ENCODE data around the gene TGM1. TPM values are rescaled to one million over a fixed set of nuclear protein-coding genes. Genes with fewer than 3 reads are reported as not detected.

The TGM1 gene
- total and polyA plus RNA-seq, 10 of the 15 experiments (the other 5 are each of a cell fraction or from before 2014, with no cell fraction given), result 0.05 to 5.9 (median 1.8) TPM

GRCh38 chr14:24274101-24274543 lies 11.1 kb upstream of the TGM1 start:
- Histone ChIP-seq H3K4me3 (peak overlapping the region; percentile 35; the same call in 1 of the 2 replicates), H3K27ac (ENCODE audit: control insufficient read depth, insufficient read depth) (peak overlapping the region; percentile 64), H3K4me1 (ENCODE audit: control insufficient read depth, insufficient read depth, low read length) (peaks cover 49% of the 10 kb centered on the region), H3K27me3 (replicated peaks in 1 of 2; ENCODE audit: control insufficient read depth in 2 of 2, insufficient read depth in 2 of 2, low read length in 1 of 2) (no peaks in the 10 kb centered on the region), H3K79me2 (ENCODE audit: control insufficient read depth, insufficient read depth, low read length) (peaks cover 14% of the 10 kb centered on the region), H3K9ac (ENCODE audit: control insufficient read depth, insufficient read depth, low read length) (peak overlapping the region; percentile 31; the same call in 1 of the 2 replicates), H3K36me3 (ENCODE audit: control insufficient read depth in 2 of 2, insufficient read depth in 2 of 2, low read length in 1 of 2) (peaks cover 0 to 7% of the 10 kb centered on the region in 2 experiments; a peak in 1 of 4 replicates), H3K9me3 (replicated peaks; ENCODE audit: control insufficient read depth, insufficient read depth, low read length) (no peaks in the 10 kb centered on the region; the same call in 2 of the 3 replicates), H4K20me1 (ENCODE audit: control insufficient read depth, insufficient read depth) (no peaks in the 10 kb centered on the region), H3K4me2 (ENCODE audit: control insufficient read depth, insufficient read depth) (peak overlapping the region; percentile 64), H2AFZ (ENCODE audit: control insufficient read depth, low read depth, low read length) (peak overlapping the region; percentile 78)
- peak; percentile 69 for FAIRE-seq
- ChIA-PET CTCF (interaction anchor here (1.1 to 17.1 kb wide), 8 partner anchors 8 to 157 kb away, joined by 3 to 269 read pairs (median 8); partner anchors contain the start of genes CIDEB, DHRS1, IRF9 and NOP9), POLR2A (interaction anchor here (0.7 to 10.9 kb wide), 13 partner anchors 9 to 1508 kb away, joined by 3 to 171 read pairs (median 5); partner anchors contain the start of genes DHRS1, NOP9 and TINF2), SMC1A (ENCODE audit: uncharacterized antibody, unreplicated experiment) (interaction anchor here (0.7 to 11.8 kb wide), 11 partner anchors 11 to 193 kb away, joined by 3 to 141 read pairs (median 3); partner anchors contain the start of genes DCAF11, DHRS1, NOP9 and TINF2), RAD21 (ENCODE audit: unreplicated experiment) (interaction anchor here (1.1 to 5.6 kb wide), 8 partner anchors 11 to 159 kb away, joined by 3 to 59 read pairs (median 6); partner anchors contain the start of genes CIDEB, DCAF11, MDP1 and NRL)
- intact Hi-C loops (cut with micrococcal nuclease; ENCODE audit: unreplicated experiment) (loop anchor here (1.0 kb wide), 1 partner anchor 31 kb away; no protein-coding TSS in a partner anchor), in situ Hi-C loops (cut with MboI) (no loop called here)
- peak; percentile 93 for DNase-seq (ENCODE audit: low read depth, low spot score)
- ATAC-seq, result peak; percentile 58
- BruUV-seq (replicated peaks), result no TSS peak
- 0% methylated on average over 3 of the region's 3 CpGs for WGBS (ENCODE audit: insufficient coverage, insufficient replicate concordance, low lambda C conversion rate, missing lambda C conversion rate)
- TF ChIP-seq CREB1 (IDR thresholded peaks at IDR 0.05; ENCODE audit: low read depth) (peak; percentile 79), TARDBP (IDR thresholded peaks at IDR 0.05; ENCODE audit: borderline replicate concordance) (no peak), SIN3A (IDR thresholded peaks at IDR 0.05; ENCODE audit: low read depth, low read length) (no peak), E2F8 (IDR thresholded peaks at IDR 0.05; ENCODE audit: low read depth, partially characterized antibody) (no peak), TCF7 (IDR thresholded peaks at IDR 0.05; ENCODE audit: borderline replicate concordance) (no peak), HSF1 (IDR thresholded peaks at IDR 0.05; ENCODE audit: low read depth, low read length) (no peak), GABPA (IDR thresholded peaks at IDR 0.05; ENCODE audit: low read depth) (peak; percentile 50; the same call in 1 of the 2 replicates), CBX3 (IDR thresholded peaks at IDR 0.05; ENCODE audit: borderline replicate concordance, low read depth) (no peak), RCOR1 (conservative IDR thresholded peaks at IDR 0.05; ENCODE audit: low read depth, low read length) (no peak), MYC (IDR thresholded peaks at IDR 0.05; ENCODE audit: insufficient read depth, insufficient read length, insufficient replicate concordance, low read length, severe bottlenecking) (no peak), PKNOX1 (IDR thresholded peaks at IDR 0.05) (no peak), ZBTB11 (CRISPR knock-in tag; IDR thresholded peaks at IDR 0.05) (no peak), IRF4 (IDR thresholded peaks at IDR 0.05; ENCODE audit: low read depth, low read length) (peak; percentile 96), BCL11A (IDR thresholded peaks at IDR 0.05; ENCODE audit: low read depth, low read length) (peak; percentile 95), TCF3 (IDR thresholded peaks at IDR 0.05; ENCODE audit: borderline replicate concordance, insufficient read depth, low read depth, low read length) (no peak)
